Measurements from ENCODE around the gene NTN5. TPM values are rescaled to one million over a fixed set of nuclear protein-coding genes. Genes with fewer than 3 reads are reported as not detected.

NTN5 gene
- total and polyA plus RNA-seq, 9 of the 15 experiments (the other 6 are each of a cell fraction or from before 2014, with no cell fraction given), result not detected

GRCh38 chr19:48638831-48639381 is 33.9 kb downstream of the NTN5 start (continued):
- peak; percentile 18; the same call in 1 of the 2 replicates for TF ChIP-seq STAT6 (CRISPR knock-in tag; IDR thresholded peaks at IDR 0.05)
- TF ChIP-seq ZFX (CRISPR knock-in tag; IDR thresholded peaks at IDR 0.05), result peak; percentile 55
- 0 out of 2 replicates have a peak, but pooled peaks have one; percentile 1 for TF ChIP-seq GABPA (tag; conservative IDR thresholded peaks at IDR 0.05; ENCODE audit: low read depth)
- no peak for TF ChIP-seq SIRT6 (IDR thresholded peaks at IDR 0.05; ENCODE audit: low read depth, low read length)
- TF ChIP-seq POLR2A (conservative IDR thresholded peaks at IDR 0.05), result peak; percentile 61
- TF ChIP-seq KHSRP (IDR thresholded peaks at IDR 0.05), result peak; percentile 83
- no peak for TF ChIP-seq SIN3B (IDR thresholded peaks at IDR 0.05; ENCODE audit: low read depth)
- TF ChIP-seq ZNF143 (CRISPR knock-in tag; IDR thresholded peaks at IDR 0.05), result peak; percentile 23; the same call in 1 of the 2 replicates
- TF ChIP-seq ZBTB12 (CRISPR knock-in tag; IDR thresholded peaks at IDR 0.05), result peak; percentile 63
- 0 out of 2 replicates have a peak, but pooled peaks have one; percentile 5 for TF ChIP-seq ZNF512 (tag; IDR thresholded peaks at IDR 0.05)
- TF ChIP-seq E2F6 (IDR thresholded peaks at IDR 0.05; ENCODE audit: borderline replicate concordance in 1 of 2, extremely low read depth in 1 of 2, insufficient read depth in 1 of 2, insufficient read length in 1 of 2, low read depth in 1 of 2, low read length in 1 of 2, poor library complexity in 1 of 2, severe bottlenecking in 1 of 2), result peak in 1 of 2 experiments; percentile 7
- TF ChIP-seq MAX (CRISPR knock-in tag; IDR thresholded peaks at IDR 0.05), result peak; percentile 60; the same call in 1 of the 2 replicates
- TF ChIP-seq NRF1 (conservative IDR thresholded peaks at IDR 0.05 in 1 of 2, IDR thresholded peaks at IDR 0.05 in 1 of 2), result peak in 1 of 2 experiments; percentile 11; a peak in 1 of 4 replicates
- 0 out of 2 replicates have a peak, but pooled peaks have one; percentile 61 for TF ChIP-seq ARID4B (CRISPR knock-in tag; IDR thresholded peaks at IDR 0.05)
- peak; percentile 52; the same call in 1 of the 2 replicates for TF ChIP-seq RB1 (IDR thresholded peaks at IDR 0.05; ENCODE audit: low read depth)
